ENCODE measurements around the gene FAM151A.
A peak's percentile ranks its signal among the peaks of the same experiment; 100 is the strongest.

FAM151A gene

DNA sequence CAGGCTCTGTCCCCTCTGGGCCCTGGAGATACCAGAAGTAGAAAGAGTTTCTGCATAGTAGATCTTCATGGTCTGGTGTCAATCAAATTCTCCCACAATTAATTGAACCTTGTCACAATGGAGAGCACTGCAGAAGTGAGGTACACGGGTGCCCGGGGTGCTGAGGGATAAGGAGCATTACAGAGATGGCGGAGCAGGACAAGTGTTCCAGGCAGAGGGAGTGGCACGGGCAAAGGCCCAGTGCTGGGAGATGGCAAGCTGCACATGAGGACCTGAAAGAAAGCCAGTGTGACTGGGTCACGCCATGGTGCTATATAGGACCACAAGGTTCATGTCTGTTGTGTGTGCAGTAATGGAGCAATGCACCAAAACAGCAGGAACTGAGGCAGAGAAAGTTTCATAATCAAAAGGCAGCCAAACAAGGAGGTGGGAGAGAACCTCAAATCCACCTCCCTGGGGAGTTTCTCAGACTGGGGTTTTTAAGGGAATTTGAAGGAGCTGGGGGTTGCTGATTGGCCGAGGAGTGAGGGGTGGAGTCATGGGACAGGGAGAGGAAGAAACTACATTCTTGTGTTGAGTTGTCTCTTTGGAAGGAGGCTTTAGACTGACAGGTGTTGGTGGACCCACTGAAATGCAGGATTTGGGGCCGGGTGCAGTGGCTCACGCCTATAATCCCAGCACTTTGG, 47.6 kb downstream of the FAM151A start:
- DNase-seq = no peak

DNA sequence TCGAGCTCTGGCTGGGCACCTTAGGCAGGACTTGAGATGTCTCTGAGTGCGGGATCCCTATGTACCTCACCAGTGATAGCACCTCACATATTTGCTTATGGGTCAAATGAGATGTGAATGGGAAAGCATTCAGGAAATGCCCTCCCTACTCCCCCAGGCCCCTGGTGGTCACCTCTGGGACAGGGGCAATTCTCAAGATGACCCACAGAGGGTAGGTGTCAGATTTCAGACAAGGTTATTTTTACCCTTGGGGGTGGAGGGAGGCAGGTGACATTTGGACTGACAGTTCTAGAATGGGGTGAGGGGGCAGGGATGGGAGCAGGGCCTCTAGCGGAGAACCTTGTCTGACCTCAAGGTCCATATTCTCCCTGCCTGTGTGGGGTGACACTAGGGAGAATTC, 48.2 kb downstream of the FAM151A start:
- DNase-seq = no peak

- no peak for DNase-seq
These were observed 49.1 kb downstream of the FAM151A start for GRCh38 chr1:54574158-54574778.

DNA sequence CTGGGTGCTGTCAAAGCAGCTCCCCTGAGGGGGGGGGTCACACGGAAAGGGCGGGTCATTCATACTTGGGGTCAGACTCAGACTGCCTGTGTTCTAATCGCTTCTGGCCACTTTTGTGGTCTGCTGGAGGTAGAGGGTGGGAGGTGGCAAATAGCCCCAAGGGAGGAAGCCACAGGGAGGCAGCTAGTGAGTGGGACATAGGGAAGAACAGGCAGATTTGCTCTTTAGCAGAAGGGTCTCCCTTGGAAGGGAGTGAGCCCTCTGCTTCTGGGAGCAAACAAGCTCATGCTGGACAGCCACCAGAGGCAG, 50.8 kb downstream of the FAM151A start:
- DNase-seq = no peak

GRCh38 chr1:54571803-54572541, 51.4 kb downstream of the FAM151A start:
- peak; percentile 50 to 71 for DNase-seq

DNA sequence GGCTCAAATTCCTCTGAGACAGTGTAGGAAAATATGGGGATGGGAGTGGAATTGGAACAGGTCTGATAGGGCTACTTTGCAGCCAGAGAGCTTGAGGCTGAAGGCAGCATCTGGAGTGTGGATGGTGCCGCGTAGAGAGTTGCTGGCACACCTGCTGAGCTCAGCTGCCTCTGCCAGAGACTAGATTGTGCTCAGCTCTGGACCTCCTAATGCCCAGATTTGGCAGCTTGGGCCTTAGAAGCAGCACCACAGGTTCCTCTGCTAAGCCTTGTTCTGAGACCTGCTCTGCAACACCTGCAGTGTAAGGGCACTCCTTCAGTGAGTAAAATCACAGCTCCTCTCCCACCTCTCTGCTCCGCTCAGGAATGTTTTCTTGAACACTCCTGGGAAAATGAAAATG, 52.0 kb downstream of the FAM151A start:
- no peak for DNase-seq

GRCh38 chr1:54570161-54570560, 53.2 kb downstream of the FAM151A start:
- DNase-seq = no peak

DNA sequence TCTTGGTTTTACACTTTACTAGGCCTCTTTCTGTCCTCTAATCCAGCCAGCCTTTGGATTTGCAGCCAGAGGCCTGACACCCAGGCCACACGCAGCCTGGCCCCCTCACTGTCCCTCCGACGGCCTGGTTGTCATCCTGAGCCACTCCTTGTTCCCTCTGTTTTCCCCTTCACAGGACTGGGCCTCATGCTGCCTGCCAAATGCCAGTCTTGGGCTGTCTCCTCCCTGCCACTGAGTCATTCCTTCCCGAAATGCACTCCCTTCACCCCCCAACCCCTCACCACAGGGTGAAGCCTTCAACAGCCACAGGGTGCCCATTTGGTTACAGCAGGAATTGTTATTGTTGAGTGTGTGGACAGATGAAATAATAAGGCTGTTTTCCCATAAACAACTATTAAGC, 54.0 kb downstream of the FAM151A start:
- DNase-seq = no peak

DNA sequence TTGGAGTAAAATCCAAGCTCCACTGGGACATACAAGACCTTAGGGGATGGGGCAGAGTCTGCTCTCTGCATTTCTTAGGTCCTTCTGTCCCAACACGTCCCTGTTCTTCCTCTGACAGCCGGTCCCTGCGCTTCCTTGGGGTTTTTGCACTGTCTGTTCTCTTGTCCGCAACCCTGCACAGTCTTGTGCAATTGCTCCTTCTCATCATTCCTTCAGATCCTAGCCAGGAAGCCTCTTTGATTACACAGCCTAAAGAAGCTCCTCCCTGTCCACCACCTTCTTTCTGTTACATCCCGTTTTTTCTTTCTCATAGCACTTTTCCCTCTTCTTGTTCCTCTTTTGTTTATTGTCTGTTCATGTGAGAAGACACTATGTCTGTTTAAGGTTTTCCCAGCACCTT, 55.4 kb downstream of the FAM151A start:
- peak; percentile 52 to 58 for DNase-seq

GRCh38 chr1:54566438-54567141, 56.7 kb downstream of the FAM151A start:
- DNase-seq = no peak

DNA sequence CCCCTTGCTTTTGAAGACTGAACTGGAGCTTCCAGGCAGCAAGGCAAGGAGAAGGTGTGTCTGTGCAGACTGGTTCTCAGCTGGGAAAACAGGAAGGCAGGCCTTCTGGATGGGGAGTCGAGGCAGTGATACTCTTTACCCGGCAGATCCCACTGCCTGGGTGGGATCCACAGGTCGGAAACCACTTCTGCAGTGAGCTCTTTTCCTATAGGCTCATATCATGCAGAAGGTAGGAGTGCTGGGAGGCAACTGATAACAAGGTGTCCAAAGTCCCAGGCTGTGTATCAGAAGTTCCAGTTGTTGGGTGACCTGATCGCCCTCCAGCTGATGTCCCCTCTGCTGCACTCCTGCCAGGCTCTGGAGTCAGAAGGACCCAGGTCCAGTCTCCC, 58.2 kb downstream of the FAM151A start:
- DNase-seq = no peak

DNA sequence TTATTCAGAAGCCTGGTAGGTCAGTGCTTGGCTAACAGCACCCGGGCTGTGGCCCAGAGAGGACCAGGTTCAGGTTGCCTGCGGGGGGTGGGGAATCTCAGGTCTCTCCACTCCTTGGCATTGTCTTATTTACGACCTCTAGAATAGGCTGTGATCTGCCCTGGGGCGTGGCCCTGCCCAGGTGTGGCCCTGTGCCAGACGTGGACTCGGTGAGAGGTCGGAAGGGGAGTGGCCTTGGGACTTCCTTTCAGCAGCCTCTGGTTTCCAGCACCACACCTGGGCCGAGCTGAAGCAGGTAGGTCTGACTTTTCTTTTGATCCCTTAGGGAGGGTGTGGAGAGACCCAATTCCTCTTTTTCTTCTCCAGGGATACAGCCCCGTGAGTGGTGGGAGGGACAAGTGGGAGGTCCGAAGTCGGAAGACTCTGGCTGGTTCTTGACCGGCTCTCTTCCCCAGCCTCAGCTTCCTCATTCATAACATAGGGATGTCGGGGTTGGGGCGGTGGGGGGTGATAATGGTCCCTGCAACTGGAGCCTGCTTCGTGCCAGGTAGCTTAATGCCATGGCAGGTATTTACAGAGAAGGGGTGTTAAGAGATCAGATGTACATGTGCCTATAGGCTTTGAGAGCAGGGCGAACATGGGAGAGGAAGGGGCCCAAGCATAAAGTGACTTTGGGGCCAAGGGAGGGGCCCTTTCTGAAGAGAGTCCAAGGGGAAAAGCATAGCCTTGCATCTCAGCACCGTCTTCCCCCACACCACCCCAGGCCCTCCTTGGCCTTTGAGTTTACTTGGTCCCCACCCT, 58.8 kb downstream of the FAM151A start:
- no peak for DNase-seq

GRCh38 chr1:54559771-54560231, 63.5 kb downstream of the FAM151A start:
- DNase-seq = no peak
